ENCODE results near the gene TSSK3.
A peak's percentile ranks its signal among the peaks of the same experiment; 100 is the strongest.

TSSK3 gene

GRCh38 chr1:32335535-32335789 lies 26.9 kb upstream of the TSSK3 start:
- DNase-seq (ENCODE audit: low read depth): no peak
- TF ChIP-seq CTCF (IDR thresholded peaks at IDR 0.05; ENCODE audit: control insufficient read depth, extremely low read depth, insufficient read depth): no peak

GRCh38 chr1:32335790-32336590 lies 26.3 kb upstream of the TSSK3 start, which contains the start of gene MARCKSL1:
TSS of gene MARCKSL1 (minus strand) at chr1:32336233. CDS start at chr1:32336033, 200 bp downstream.
- no peak for TF ChIP-seq CTCF (IDR thresholded peaks at IDR 0.05; ENCODE audit: control insufficient read depth, extremely low read depth, insufficient read depth)
- DNase-seq (ENCODE audit: low read depth): no peak
- H3K4me3 ChIP-seq (ENCODE audit: low read depth, low read length): peak within 1 kb of the TSS; percentile 78

More at GRCh38 chr1:32335535-32335789, 26.9 kb upstream of the TSSK3 start:
- H3K4me3 ChIP-seq (ENCODE audit: low read depth, low read length): peak overlapping the region; percentile 78

- no peak for TF ChIP-seq CTCF (IDR thresholded peaks at IDR 0.05; ENCODE audit: control insufficient read depth, extremely low read depth, insufficient read depth)
- no peak for DNase-seq (ENCODE audit: low read depth)
- peak overlapping the region; percentile 78 for H3K4me3 ChIP-seq (ENCODE audit: low read depth, low read length)
Observed at GRCh38 chr1:32336591-32336932, 25.8 kb upstream of the TSSK3 start.

GRCh38 chr1:32336963-32337675 lies 25.2 kb upstream of the TSSK3 start:
- no peak overlapping the region for H3K4me3 ChIP-seq (ENCODE audit: low read depth, low read length)
- no peak for TF ChIP-seq CTCF (IDR thresholded peaks at IDR 0.05; ENCODE audit: control insufficient read depth, extremely low read depth, insufficient read depth)
- no peak for DNase-seq (ENCODE audit: low read depth)

- no peak overlapping the region for H3K4me3 ChIP-seq (ENCODE audit: low read depth, low read length)
- DNase-seq (ENCODE audit: low read depth): no peak
- TF ChIP-seq CTCF (IDR thresholded peaks at IDR 0.05; ENCODE audit: control insufficient read depth, extremely low read depth, insufficient read depth): no peak
Observed at GRCh38 chr1:32337855-32338636, 24.3 kb upstream of the TSSK3 start.

GRCh38 chr1:32338637-32339145 lies 23.6 kb upstream of the TSSK3 start:
- TF ChIP-seq CTCF (IDR thresholded peaks at IDR 0.05; ENCODE audit: control insufficient read depth, extremely low read depth, insufficient read depth): no peak
- no peak for DNase-seq (ENCODE audit: low read depth)
- no peak overlapping the region for H3K4me3 ChIP-seq (ENCODE audit: low read depth, low read length)

Data from LNCaP clone FGC (cell line).